Measurements from ENCODE around the gene ADARB2.

DNA sequence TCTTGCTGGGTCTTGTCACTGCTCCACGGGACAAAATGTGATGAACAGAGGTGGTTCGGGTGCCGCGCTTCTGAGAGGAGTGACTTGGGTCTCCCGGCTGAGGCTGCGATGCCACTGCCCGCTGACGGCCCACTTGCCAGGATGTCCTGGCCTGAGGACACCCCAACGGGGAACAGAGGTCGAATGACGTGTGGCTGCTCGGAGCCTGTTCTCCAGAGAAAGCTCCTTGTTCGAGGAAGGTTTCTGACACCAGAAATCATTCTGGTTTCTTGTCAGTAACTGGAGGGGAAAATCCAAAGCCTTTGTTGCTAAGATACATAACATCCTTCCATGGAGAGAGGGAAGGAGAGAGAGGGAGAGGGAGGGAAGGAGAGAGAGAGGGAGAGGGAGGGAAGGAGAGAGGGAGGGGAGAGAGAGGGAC lies 444.7 kb downstream of the ADARB2 start:
- TF ChIP-seq, protein P1, sequence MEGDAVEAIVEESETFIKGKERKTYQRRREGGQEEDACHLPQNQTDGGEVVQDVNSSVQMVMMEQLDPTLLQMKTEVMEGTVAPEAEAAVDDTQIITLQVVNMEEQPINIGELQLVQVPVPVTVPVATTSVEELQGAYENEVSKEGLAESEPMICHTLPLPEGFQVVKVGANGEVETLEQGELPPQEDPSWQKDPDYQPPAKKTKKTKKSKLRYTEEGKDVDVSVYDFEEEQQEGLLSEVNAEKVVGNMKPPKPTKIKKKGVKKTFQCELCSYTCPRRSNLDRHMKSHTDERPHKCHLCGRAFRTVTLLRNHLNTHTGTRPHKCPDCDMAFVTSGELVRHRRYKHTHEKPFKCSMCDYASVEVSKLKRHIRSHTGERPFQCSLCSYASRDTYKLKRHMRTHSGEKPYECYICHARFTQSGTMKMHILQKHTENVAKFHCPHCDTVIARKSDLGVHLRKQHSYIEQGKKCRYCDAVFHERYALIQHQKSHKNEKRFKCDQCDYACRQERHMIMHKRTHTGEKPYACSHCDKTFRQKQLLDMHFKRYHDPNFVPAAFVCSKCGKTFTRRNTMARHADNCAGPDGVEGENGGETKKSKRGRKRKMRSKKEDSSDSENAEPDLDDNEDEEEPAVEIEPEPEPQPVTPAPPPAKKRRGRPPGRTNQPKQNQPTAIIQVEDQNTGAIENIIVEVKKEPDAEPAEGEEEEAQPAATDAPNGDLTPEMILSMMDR (IDR thresholded peaks at IDR 0.05; ENCODE audit: insufficient read depth, low read length) = no peak
- TF ChIP-seq, protein P2, sequence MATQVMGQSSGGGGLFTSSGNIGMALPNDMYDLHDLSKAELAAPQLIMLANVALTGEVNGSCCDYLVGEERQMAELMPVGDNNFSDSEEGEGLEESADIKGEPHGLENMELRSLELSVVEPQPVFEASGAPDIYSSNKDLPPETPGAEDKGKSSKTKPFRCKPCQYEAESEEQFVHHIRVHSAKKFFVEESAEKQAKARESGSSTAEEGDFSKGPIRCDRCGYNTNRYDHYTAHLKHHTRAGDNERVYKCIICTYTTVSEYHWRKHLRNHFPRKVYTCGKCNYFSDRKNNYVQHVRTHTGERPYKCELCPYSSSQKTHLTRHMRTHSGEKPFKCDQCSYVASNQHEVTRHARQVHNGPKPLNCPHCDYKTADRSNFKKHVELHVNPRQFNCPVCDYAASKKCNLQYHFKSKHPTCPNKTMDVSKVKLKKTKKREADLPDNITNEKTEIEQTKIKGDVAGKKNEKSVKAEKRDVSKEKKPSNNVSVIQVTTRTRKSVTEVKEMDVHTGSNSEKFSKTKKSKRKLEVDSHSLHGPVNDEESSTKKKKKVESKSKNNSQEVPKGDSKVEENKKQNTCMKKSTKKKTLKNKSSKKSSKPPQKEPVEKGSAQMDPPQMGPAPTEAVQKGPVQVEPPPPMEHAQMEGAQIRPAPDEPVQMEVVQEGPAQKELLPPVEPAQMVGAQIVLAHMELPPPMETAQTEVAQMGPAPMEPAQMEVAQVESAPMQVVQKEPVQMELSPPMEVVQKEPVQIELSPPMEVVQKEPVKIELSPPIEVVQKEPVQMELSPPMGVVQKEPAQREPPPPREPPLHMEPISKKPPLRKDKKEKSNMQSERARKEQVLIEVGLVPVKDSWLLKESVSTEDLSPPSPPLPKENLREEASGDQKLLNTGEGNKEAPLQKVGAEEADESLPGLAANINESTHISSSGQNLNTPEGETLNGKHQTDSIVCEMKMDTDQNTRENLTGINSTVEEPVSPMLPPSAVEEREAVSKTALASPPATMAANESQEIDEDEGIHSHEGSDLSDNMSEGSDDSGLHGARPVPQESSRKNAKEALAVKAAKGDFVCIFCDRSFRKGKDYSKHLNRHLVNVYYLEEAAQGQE (IDR thresholded peaks at IDR 0.05; ENCODE audit: insufficient replicate concordance, low read depth) = no peak

All from HL-60 (cell line).